GM19239 (cell line): ENCODE data around the gene DEFB129.
"Not testable (repeated sequence)": the region's sequence is repeated elsewhere in the genome, so short reads cannot be mapped to it uniquely, and the experiment has no call there.

ENCODE experiments used
- DNase-seq: peaks from one replicate; pipeline ENCODE4 v3.0.0; 2011; ENCODE audit warnings: low spot score; ENCODE audit not compliant: insufficient read length
- FAIRE-seq: peaks from 2 replicates; lab custom pipeline; 2011; peaks lifted over from hg19 to GRCh38; lab: Jason Lieb, UNC

The DEFB129 gene

GRCh38 chr20:251354-251753, 24.3 kb downstream of the DEFB129 start:
- no peak for DNase-seq

DNA sequence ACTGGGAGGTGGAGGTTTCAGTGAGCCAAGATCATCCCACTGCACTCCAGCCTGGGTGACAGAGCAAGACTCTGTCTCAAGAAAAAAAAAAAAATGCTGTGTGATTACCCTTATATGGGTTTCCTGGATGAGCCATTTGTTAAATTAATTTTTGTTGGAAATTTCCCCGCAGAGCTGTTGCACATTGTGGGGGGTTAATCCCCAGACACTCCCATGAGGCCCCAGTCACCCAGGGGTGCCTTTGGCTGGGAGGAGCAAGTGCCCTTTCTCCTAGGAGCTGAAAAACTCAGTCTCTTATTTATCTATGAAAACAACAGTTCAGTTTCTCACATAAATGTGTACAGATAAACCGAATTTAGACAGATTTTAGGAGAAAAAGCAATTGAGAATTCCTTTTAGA, 25.7 kb downstream of the DEFB129 start:
- FAIRE-seq: no peak
- no peak for DNase-seq

More at GRCh38 chr20:251354-251753, 24.3 kb downstream of the DEFB129 start:
- no peak for FAIRE-seq

- not testable (repeated sequence) for FAIRE-seq, DNase-seq
Observed at GRCh38 chr20:253447-253846, 26.4 kb downstream of the DEFB129 start.

- DNase-seq: no peak
- FAIRE-seq: no peak
Observed at GRCh38 chr20:257419-257818, 30.4 kb downstream of the DEFB129 start, which contains the start of gene DEFB132. DEFB132 (plus strand) TSS chr20:257724; CDS start chr20:257779, 55 bp downstream.

- DNase-seq (no peak), FAIRE-seq (no peak)
Observed at GRCh38 chr20:258269-258858, 31.3 kb downstream of the DEFB129 start.

DNA sequence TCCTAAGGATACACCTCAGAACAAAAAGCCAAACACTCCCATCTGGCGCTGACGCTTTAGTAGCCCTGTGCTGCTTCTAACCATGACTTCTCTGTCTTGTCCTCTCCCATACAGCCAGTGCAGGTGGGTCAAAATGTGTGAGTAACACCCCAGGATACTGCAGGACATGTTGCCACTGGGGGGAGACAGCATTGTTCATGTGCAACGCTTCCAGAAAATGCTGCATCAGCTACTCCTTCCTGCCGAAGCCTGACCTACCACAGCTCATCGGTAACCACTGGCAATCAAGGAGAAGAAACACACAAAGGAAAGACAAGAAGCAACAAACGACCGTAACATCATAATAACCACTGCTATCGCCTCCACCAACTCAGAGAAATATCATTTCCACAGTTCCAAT, 31.9 kb downstream of the DEFB129 start:
- no peak for FAIRE-seq
- DNase-seq: no peak

- no peak for FAIRE-seq
- no peak for DNase-seq
Observed at GRCh38 chr20:259981-260380, 32.9 kb downstream of the DEFB129 start.

DNA sequence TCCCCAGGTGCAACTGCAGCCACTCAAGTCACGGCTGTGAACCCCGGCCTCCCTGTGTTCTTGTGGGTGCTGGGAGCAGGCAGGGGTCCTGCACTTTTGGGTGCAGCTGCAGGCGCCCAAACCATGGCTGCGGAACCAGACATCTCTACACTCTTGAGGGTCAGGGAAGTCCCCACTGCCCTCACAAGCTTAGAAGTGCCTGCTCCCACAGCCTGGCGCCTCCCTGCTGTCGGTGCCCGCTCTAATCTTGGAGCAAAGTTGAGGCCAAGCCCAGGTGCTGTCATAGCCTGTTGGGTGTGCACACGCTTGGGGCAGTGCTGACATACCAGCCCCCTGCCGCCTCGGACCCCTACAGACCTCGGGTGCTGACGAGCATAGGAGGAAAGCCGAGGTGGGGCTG, 36.6 kb downstream of the DEFB129 start:
- FAIRE-seq (no peak), DNase-seq (no peak)

DNA sequence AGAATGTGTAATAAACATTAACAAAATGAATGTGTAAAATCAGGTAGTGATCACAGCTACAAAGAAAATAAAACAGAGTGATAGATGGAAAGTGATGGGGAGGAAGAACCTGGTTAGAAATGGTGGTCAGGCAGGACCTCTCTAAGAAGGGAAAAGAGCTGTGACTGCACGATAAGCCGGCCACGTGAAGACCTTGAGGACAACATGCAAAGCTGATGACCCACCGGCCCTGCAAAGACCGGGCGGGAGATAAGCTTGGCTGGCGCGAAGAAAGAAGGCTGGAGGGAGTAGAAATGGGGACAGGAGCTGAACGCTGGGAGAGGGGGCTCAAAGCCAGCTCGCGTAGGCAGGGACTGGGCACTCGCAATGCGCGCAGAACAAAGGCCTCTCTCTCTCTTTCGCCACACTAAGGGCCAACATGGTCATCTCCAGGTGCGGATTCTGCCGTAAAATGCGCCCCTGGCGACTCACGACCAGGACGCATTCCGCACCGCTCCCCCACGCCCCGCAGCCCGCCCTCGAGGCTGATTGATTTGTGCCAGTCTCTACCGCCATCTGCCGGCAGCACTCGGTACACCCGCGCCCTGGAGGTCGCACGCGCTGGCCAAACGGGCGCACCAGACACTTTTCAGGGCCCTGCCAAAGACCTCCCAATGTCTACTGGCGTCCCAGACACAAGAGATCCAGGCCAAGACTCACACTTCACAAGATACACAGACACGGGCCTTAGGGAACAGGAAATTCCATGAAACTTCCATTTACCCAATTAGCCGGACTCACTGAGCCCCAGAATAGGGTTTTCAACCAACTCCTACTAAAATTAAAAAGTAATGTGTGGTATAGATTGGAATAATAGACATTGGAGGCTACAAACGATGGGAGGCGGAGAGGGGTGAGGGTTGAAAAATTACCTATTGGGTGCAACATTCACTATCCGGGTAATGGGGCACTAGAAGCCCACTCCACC, 39.8 kb downstream of the DEFB129 start:
- peak; percentile 93 for FAIRE-seq
- peak; percentile 89 for DNase-seq

- DNase-seq (no peak), FAIRE-seq (no peak)
Observed at GRCh38 chr20:270517-270916, 43.5 kb downstream of the DEFB129 start.

DNA sequence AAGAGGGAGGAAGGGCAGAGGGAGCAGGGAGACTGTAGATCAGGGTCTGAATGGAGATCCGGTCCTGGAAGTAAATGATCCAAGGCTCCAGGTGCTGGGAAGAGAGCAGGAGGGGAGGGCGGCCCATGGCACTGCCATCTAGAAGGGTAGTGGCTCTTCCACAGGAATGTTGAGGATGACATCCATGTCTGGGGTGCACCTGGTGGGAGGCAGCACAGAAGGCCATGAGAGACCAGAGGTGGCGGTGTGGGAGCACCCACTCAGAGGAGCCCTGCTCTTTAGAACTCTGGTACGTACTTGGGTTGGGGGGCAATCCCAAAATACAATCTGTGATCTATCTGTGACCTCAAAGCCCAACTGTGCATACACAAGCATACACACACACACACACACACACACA, 44.0 kb downstream of the DEFB129 start:
- FAIRE-seq (no peak), DNase-seq (no peak)

- no peak for FAIRE-seq
Observed at GRCh38 chr20:271528-271927, 44.5 kb downstream of the DEFB129 start.

DNA sequence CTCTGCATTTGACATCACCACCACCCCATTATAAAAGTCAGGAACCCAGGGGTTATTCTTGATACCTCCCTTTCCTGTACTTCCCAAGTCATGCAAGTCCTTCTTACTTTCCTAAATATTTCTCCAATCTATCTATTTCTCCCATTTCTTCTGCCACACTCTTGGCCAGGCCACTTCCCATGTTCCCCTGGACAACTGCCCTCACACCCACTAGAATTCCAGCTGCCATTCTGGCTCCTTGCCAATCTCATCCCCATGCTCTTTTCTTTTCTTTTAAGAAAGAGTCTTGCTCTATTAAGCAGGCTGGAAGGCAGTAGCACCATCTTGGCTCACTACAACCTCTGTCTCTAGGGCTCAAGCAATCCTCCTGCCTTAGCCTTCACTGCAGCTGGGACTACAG, 45.7 kb downstream of the DEFB129 start:
- FAIRE-seq (no peak), DNase-seq (no peak)

More at GRCh38 chr20:271528-271927, 44.5 kb downstream of the DEFB129 start:
- no peak for DNase-seq

- FAIRE-seq: no peak
- DNase-seq: no peak
Observed at GRCh38 chr20:273884-274283, 46.8 kb downstream of the DEFB129 start.

DNA sequence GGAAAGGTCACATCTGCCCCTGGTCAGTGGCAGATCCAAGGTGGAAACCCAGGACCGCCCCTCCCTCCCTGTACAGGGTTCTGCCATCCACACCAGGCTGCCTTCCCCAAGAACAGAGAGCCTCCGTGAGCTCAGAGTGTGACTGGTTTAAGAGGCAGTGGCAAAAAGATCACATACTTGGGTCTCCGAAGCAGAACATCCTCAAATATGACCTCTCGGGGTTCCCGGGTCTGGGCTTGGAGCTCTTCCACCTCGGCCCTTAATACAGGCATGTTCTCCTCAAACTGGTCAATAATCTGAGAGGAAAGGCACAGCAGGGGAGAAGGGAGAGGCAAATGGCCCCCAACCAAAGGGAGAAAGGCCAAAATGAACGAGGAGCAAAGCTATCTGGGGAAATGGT, 48.7 kb downstream of the DEFB129 start:
- FAIRE-seq (no peak), DNase-seq (no peak)

DNA sequence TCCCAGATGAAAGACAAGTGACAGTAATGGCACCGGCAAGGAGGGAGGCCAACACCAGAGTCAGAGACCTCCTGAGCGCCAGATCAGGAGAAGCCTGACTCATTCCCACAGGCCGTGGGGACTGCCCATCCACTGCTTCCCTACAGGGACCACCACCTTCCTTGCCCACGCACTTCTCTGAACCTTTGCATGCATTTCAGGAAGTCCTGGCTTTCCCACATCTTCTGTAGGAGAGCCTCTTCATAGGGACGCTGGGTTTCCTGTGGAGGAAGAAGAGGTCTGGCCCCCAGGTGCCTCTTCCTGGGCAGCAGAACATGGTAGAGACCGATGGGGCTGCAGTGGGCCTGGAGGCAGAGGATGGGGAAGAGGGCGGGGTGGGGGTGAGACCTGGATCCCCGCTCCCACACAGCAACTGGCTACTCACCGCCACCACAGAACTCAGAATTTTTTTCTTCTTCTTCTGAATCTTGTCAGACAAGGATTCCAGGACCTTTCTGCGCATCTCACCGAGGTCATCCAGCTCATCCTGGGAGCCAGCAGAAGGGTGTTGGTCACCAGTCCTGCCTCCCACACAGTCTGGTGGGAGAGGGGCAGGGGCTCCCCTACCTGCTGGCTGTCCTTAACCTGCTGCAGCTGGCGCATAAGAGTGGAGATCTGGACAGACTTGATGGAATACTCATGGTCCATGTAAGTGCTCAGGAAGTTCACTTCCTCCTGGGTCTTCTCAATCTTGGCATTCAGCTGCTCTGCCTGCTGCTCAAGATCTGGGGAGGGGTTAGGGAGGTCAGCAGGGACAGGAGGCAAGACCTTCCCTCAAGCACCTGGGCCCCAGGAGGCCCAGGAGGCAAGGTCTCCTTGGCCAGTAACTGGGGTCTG, 49.8 kb downstream of the DEFB129 start:
- FAIRE-seq: no peak
- no peak for DNase-seq

DNA sequence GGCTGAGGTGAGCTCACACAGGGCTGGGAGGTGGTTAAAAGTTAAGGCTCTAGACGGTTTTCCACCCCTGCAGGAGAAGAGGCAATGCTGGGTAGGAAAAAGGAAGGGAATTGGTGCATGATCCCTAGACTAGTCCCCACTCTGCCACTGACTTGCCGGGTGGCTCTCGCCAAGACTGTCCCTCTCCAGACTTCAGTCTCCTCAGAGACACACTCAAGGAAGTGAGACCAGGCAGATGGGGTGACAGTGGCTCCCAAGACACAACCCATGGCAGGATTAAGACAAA, 50.4 kb downstream of the DEFB129 start:
- no peak for FAIRE-seq
- DNase-seq: no peak

DNA sequence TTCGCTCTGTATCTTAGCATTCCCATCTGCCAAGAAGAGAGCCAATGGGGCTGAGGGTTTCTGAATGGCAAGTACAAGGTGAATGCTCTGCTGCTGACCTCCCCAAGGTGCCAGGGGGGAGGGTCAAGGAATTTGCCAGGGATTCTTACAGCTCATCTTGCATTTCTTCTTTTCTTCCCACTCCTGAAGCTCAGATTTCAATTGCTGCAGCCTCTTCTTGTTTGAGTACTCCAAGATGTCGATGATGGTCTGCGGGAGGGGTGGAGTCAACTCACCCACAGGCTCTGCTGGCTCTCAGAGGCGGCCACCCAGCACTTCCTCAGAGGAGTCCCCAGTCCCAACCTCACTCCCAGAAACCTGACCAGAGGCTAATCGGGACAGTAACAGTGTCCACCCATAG, 51.1 kb downstream of the DEFB129 start:
- DNase-seq: no peak
- FAIRE-seq: no peak

DNA sequence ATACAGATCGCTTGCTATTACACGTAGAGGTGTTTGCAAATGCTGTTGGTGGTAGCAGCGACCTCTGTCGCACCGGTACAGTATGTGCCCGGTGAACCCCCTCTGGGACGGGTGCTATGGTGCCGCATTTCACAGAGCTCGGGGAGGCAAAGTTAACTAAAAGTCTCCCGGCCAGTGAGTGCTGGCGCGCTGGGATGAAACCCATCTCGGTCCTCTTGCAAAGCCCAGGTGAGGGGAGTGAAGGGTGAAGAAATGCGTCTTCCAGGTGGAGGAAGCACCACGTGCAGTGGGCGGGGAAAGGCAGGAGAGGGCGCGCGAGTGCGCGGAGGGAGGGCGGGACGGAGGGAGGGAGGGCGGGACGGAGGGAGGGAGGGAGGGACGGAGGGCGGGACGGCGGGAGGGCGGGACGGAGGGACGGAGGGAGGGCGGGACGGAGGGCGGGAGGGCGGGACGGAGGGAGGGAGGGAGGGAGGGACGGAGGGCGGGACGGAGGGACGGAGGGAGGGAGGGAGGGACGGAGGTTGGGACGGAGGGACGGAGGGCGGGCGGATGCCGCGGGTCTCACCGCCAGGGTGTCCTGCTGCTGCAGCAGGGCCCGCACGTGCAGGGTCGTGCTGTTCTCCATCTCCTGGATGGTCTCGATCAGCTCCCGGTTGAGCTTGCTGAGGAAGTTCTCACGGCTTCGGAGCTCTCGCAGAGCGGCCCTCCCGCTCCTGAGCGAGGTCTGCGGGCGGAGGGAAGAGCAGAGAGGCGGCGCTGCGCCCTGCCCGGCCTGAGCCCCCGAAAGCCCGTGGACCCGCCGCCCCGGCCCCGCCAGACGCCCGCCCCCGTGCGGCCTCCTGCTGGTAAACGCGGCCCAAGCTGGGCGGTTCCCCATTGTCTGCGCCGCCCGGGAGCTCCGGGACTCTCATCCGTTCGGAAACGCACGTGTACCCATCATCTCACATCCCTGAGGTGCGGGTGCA, 51.8 kb downstream of the DEFB129 start:
- no peak for FAIRE-seq
- DNase-seq: no peak
